PC-9 (cell line): Measurements from ENCODE around the gene AIFM2. TPM values are rescaled to one million over a fixed set of nuclear protein-coding genes. Genes with fewer than 3 reads are reported as not detected.

Source experiments
- BruUV-seq: library from RNA; stranded (reverse); fragments of 400-500 nt; replicated peaks from 2 replicates; lab custom pipeline; 2021; lab: Mats Ljungman, UMichigan
- CTCF ChIA-PET: fragments of 300-600 bp; sonication (Branson Sonifier 250); formaldehyde crosslinking; loops from one replicate; lab custom pipeline; 2022; ENCODE audit warnings: antibody characterized with exemption; lab: Charles Lee
- POLR2A ChIA-PET: fragments of 300-600 bp; sonication (Branson Sonifier 250); formaldehyde crosslinking; loops from one replicate; lab custom pipeline; 2022; ENCODE audit warnings: antibody characterized with exemption; ENCODE audit not compliant: unreplicated experiment; lab: Charles Lee
- DNase-seq, 2 experiments: peaks; one replicate each; pipeline versions ENCODE4 v3.0.0 to v3.0.0-alpha.2; 2015 to 2022; ENCODE audit warnings: mixed read lengths in 1 of 2
- H2AFZ ChIP-seq: fragments of 200-600 bp; sonication (generic); 2 replicates; pipeline ENCODE4 v1.8.1; 2017; ENCODE audit warnings: antibody characterized with exemption
- H3F3A ChIP-seq: fragments of 200-600 bp; sonication (generic); 2 replicates; pipeline ENCODE4 v1.8.1; 2017; ENCODE audit warnings: antibody characterized with exemption, mild to moderate bottlenecking, low read depth; ENCODE audit not compliant: insufficient read depth
- H3K27ac ChIP-seq: fragments of 200-600 bp; sonication (generic); 2 replicates; pipeline ENCODE4 v1.6.1; 2016; ENCODE audit warnings: mixed run types
- H3K27me3 ChIP-seq: fragments of 200-600 bp; sonication (generic); 2 replicates; pipeline ENCODE4 v1.6.1; 2016; ENCODE audit warnings: low read depth, mixed run types; ENCODE audit not compliant: insufficient read depth
- H3K36me3 ChIP-seq: fragments of 200-600 bp; sonication (generic); 2 replicates; pipeline ENCODE4 v1.6.1; 2016; ENCODE audit warnings: low read depth, mixed run types
- H3K4me1 ChIP-seq: fragments of 200-600 bp; sonication (generic); replicated peaks from 2 replicates; pipeline ENCODE4 v1.6.1; 2016; ENCODE audit warnings: mixed run types; ENCODE audit not compliant: insufficient read depth
- H3K4me2 ChIP-seq: fragments of 200-600 bp; sonication (generic); 2 replicates; pipeline ENCODE4 v1.6.1; 2017; ENCODE audit warnings: mixed run types
- H3K4me3 ChIP-seq: fragments of 200-600 bp; sonication (generic); 2 replicates; pipeline ENCODE4 v1.6.1; 2016; ENCODE audit warnings: mixed run types
- H3K79me2 ChIP-seq: fragments of 200-600 bp; sonication (generic); 2 replicates; pipeline ENCODE4 v1.6.1; 2017; ENCODE audit warnings: low read depth, mixed run types
- H3K9me2 ChIP-seq: fragments of 200-600 bp; sonication (generic); 2 replicates; pipeline ENCODE4 v1.8.1; 2017; ENCODE audit warnings: mild to moderate bottlenecking; ENCODE audit not compliant: insufficient read depth
- H3K9me3 ChIP-seq: fragments of 200-600 bp; sonication (generic); 2 replicates; pipeline ENCODE4 v1.8.1; 2016; ENCODE audit warnings: low read depth; ENCODE audit not compliant: insufficient read depth
- H4K20me1 ChIP-seq: fragments of 200-600 bp; sonication (generic); 2 replicates; pipeline ENCODE4 v1.8.1; 2017; ENCODE audit not compliant: insufficient read depth
- CTCF ChIP-seq: fragments of 200-600 bp; sonication (generic); conservative IDR thresholded peaks from 2 replicates; pipeline ENCODE4 v1.6.1; 2017; ENCODE audit warnings: mixed run types, antibody characterized with exemption, mild to moderate bottlenecking, moderate library complexity
- EZH2 ChIP-seq: fragments of 200-600 bp; sonication (generic); IDR thresholded peaks from 2 replicates; pipeline ENCODE4 v1.8.0; 2017; ENCODE audit warnings: antibody characterized with exemption, low read depth
- intact Hi-C: fragments of 100-400 bp; cut with micrococcal nuclease; formaldehyde crosslinking; loops from one replicate; pipeline ENCODE4 v1.10.0; 2022; ENCODE audit not compliant: unreplicated experiment
- total RNA-seq: library from RNA; stranded (reverse); gene quantifications from 2 replicates; pipeline ENCODE4 v1.2.3, GENCODE V29; 2021

The AIFM2 gene
- total RNA-seq, 1 experiment from 2014 or later = 47.0 TPM

DNA sequence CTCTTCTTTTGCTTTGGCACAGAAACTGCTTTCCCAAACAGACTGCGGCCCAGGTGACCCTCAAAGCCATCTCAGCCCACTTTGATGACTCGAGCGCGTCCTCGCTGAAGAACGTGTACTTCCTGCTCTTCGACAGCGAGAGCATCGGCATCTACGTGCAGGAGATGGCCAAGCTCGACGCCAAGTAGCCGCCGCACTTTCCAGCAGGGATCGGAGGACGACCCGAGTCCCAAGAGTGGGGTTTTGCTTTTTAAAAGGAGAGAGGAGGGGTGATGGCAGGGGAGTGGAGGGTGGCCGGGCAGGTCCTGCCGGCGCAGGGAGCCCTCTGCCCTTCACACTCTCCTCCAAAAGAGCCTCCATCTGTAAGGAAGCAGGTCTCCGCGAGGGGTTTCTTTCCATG, 21.1 kb downstream of the AIFM2 start:
- no TSS peak for BruUV-seq
- no peak overlapping the region for H3K4me2 ChIP-seq
- TF ChIP-seq CTCF = no peak
- TF ChIP-seq EZH2 = no peak
- H3K9me2 ChIP-seq = no peaks in the 10 kb centered on the region
- intact Hi-C loops = no loop called here
- no peaks in the 10 kb centered on the region for H3K9me3 ChIP-seq
- H3K79me2 ChIP-seq = no peaks in the 10 kb centered on the region
- DNase-seq = no peak
- H3K27ac ChIP-seq = no peak overlapping the region
- no peak overlapping the region for H3K4me3 ChIP-seq
- no peak overlapping the region for H2AFZ ChIP-seq
- H3K36me3 ChIP-seq = peaks cover 23% of the 10 kb centered on the region
- ChIA-PET POLR2A (no interaction called here), CTCF (no interaction called here)
- H4K20me1 ChIP-seq = no peaks in the 10 kb centered on the region; the same call in 1 of the 2 replicates
- H3F3A ChIP-seq = 0 out of 2 replicates have a peak, but pooled peaks cover 3% of the 10 kb centered on the region
- no peaks in the 10 kb centered on the region for H3K27me3 ChIP-seq
- H3K4me1 ChIP-seq = no peaks in the 10 kb centered on the region

GRCh38 chr10:70109064-70109729, 23.4 kb downstream of the AIFM2 start:
- Histone ChIP-seq H3F3A (0 out of 2 replicates have a peak, but pooled peaks cover 3% of the 10 kb centered on the region), H3K27me3 (no peaks in the 10 kb centered on the region), H2AFZ (no peak overlapping the region), H3K4me1 (no peaks in the 10 kb centered on the region), H3K4me2 (no peak overlapping the region), H3K4me3 (no peak overlapping the region), H3K27ac (no peak overlapping the region), H3K36me3 (peaks cover 10% of the 10 kb centered on the region; the same call in 1 of the 2 replicates), H4K20me1 (no peaks in the 10 kb centered on the region; the same call in 1 of the 2 replicates), H3K79me2 (no peaks in the 10 kb centered on the region), H3K9me3 (no peaks in the 10 kb centered on the region), H3K9me2 (no peaks in the 10 kb centered on the region)
- CTCF ChIA-PET = no interaction called here
- TF ChIP-seq EZH2 (no peak), CTCF (no peak)
- POLR2A ChIA-PET = no interaction called here
- intact Hi-C loops = no loop called here
- no peak for DNase-seq
- no TSS peak for BruUV-seq

- Histone ChIP-seq H3K4me2 (no peak overlapping the region), H3K9me2 (no peaks in the 10 kb centered on the region), H3F3A (no peaks in the 10 kb centered on the region), H3K9me3 (no peaks in the 10 kb centered on the region), H3K4me1 (no peaks in the 10 kb centered on the region), H3K36me3 (no peaks in the 10 kb centered on the region), H3K79me2 (no peaks in the 10 kb centered on the region), H3K27ac (no peak overlapping the region), H2AFZ (no peak overlapping the region), H3K27me3 (no peaks in the 10 kb centered on the region), H4K20me1 (no peaks in the 10 kb centered on the region; the same call in 1 of the 2 replicates), H3K4me3 (no peak overlapping the region)
- CTCF ChIA-PET = no interaction called here
- no TSS peak for BruUV-seq
- TF ChIP-seq CTCF = peak; percentile 47; the same call in 1 of the 2 replicates
- TF ChIP-seq EZH2 = no peak
- no peak for DNase-seq
- intact Hi-C loops = no loop called here
- POLR2A ChIA-PET = no interaction called here
Measured at GRCh38 chr10:70106958-70107791, 25.4 kb downstream of the AIFM2 start.
